BE2C (cell line): Measurements from ENCODE around the gene CHMP6.

Experiments
- DNase-seq: peaks from one replicate; pipeline ENCODE4 v3.0.0-alpha.2; 2020
- H3K27me3 ChIP-seq: fragments of 250-450 bp; sonication (Bioruptor Pico); 2 replicates; pipeline ENCODE4 v1.5.1; 2020; ENCODE audit warnings: mild to moderate bottlenecking
- H3K36me3 ChIP-seq: fragments of 250-450 bp; sonication (Bioruptor Pico); 2 replicates; pipeline ENCODE4 v1.5.1; 2020; ENCODE audit warnings: mild to moderate bottlenecking
- H3K4me1 ChIP-seq: fragments of 250-450 bp; sonication (Bioruptor Pico); 2 replicates; pipeline ENCODE4 v1.5.1; 2020
- H3K4me3 ChIP-seq: 2 replicates; pipeline ENCODE4 v1.5.1; 2011; ENCODE audit warnings: low read depth, low read length
- H3K9me3 ChIP-seq: fragments of 250-450 bp; sonication (Bioruptor Pico); 2 replicates; pipeline ENCODE4 v1.5.1; 2020
- TF ChIP-seq, protein P1 (sequence below): IDR thresholded peaks from 2 replicates; pipeline ENCODE4 v1.5.1; 2012; ENCODE audit warnings: mild to moderate bottlenecking, low read depth, low read length

The CHMP6 gene

DNA sequence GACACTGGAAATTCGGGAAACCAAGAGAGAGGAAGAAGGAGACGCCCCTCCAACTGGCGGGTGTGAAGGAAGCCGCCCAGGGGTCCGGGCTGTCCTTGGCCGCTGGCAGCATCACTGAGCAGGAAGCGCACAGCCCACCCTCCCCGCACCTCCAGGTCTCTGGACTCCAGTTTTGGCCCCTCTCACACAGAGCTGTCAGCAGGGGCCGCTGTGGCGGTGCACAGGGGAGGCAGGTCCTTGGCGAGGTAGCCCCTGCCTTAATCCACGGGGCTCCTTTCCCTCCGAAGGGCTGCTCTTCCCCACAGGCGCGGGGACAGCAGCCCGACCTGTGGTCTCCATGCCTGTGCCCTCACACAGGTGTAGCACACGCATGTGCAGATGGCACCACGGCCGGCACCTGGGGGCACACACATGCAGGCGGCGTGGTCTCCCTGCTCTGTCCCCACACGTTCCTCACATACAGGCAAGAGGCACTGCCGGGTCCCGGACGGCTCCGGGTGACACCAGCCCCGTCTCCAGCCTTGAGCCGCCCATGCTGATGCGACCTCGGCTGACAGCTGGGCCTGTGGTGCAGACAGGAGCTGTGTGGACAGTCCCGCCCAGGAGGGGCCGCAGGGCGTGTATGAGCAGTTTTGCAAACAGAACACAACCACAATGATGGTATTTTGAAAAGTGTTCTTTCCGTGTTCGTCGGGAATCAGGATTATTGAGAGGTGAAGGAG, 26.6 kb upstream of the CHMP6 start:
- Histone ChIP-seq H3K27me3 (no peaks in the 10 kb centered on the region), H3K4me1 (peaks cover 45% of the 10 kb centered on the region), H3K4me3 (no peak overlapping the region), H3K9me3 (no peaks in the 10 kb centered on the region), H3K36me3 (peaks cover 9% of the 10 kb centered on the region)
- no peak for DNase-seq
- TF ChIP-seq, protein P1, sequence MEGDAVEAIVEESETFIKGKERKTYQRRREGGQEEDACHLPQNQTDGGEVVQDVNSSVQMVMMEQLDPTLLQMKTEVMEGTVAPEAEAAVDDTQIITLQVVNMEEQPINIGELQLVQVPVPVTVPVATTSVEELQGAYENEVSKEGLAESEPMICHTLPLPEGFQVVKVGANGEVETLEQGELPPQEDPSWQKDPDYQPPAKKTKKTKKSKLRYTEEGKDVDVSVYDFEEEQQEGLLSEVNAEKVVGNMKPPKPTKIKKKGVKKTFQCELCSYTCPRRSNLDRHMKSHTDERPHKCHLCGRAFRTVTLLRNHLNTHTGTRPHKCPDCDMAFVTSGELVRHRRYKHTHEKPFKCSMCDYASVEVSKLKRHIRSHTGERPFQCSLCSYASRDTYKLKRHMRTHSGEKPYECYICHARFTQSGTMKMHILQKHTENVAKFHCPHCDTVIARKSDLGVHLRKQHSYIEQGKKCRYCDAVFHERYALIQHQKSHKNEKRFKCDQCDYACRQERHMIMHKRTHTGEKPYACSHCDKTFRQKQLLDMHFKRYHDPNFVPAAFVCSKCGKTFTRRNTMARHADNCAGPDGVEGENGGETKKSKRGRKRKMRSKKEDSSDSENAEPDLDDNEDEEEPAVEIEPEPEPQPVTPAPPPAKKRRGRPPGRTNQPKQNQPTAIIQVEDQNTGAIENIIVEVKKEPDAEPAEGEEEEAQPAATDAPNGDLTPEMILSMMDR = no peak

DNA sequence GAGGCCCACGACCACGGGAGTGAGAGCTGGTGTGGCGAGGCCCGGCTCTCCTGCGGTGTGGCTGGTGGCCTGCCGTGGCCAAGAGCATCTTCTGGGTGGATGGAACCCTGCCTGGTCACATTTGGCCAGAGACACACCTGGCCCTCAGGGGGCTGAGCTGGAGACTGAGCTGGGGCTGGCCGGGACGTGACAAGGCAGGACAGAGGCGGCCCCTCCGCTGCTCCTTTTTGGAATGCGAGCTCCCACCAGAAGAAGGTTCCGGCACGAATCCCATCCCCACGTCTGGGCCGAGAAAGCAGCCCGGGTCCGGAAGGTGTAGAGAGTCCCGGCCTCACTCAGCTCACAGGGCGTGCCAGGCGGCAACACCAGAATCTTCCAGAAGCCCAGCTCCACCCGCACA, 26.0 kb upstream of the CHMP6 start:
- no peaks in the 10 kb centered on the region for H3K9me3 ChIP-seq
- peaks cover 6% of the 10 kb centered on the region for H3K36me3 ChIP-seq
- H3K4me3 ChIP-seq = no peak overlapping the region
- no peaks in the 10 kb centered on the region for H3K27me3 ChIP-seq
- H3K4me1 ChIP-seq = peaks cover 45% of the 10 kb centered on the region
- TF ChIP-seq, protein P1 = no peak
- DNase-seq = no peak

GRCh38 chr17:80967404-80967872, 24.2 kb upstream of the CHMP6 start:
- H3K4me1 ChIP-seq = peaks cover 30% of the 10 kb centered on the region

GRCh38 chr17:80968602-80969029, 23.0 kb upstream of the CHMP6 start:
- no peak overlapping the region for H3K4me3 ChIP-seq
- peaks cover 27% of the 10 kb centered on the region for H3K4me1 ChIP-seq
- H3K9me3 ChIP-seq = no peaks in the 10 kb centered on the region
- no peaks in the 10 kb centered on the region for H3K27me3 ChIP-seq
- DNase-seq = peak; percentile 20
- peaks cover 3% of the 10 kb centered on the region; the same call in 1 of the 2 replicates for H3K36me3 ChIP-seq
- TF ChIP-seq, protein P1 = no peak

More at GRCh38 chr17:80967404-80967872, 24.2 kb upstream of the CHMP6 start:
- Histone ChIP-seq H3K36me3 (peaks cover 3% of the 10 kb centered on the region; the same call in 1 of the 2 replicates), H3K4me3 (no peak overlapping the region), H3K9me3 (no peaks in the 10 kb centered on the region), H3K27me3 (no peaks in the 10 kb centered on the region)
- no peak for DNase-seq
- TF ChIP-seq, protein P1 = no peak

GRCh38 chr17:80969030-80969673, 22.5 kb upstream of the CHMP6 start:
- peaks cover 27% of the 10 kb centered on the region for H3K4me1 ChIP-seq
- H3K4me3 ChIP-seq = no peak overlapping the region
- no peaks in the 10 kb centered on the region for H3K9me3 ChIP-seq
- peaks cover 3% of the 10 kb centered on the region; the same call in 1 of the 2 replicates for H3K36me3 ChIP-seq
- no peaks in the 10 kb centered on the region for H3K27me3 ChIP-seq
- TF ChIP-seq, protein P1 = no peak
- DNase-seq = peak; percentile 63

- H3K27me3 ChIP-seq = no peaks in the 10 kb centered on the region
- TF ChIP-seq, protein P1 = no peak
- H3K36me3 ChIP-seq = peaks cover 3% of the 10 kb centered on the region; the same call in 1 of the 2 replicates
- no peak overlapping the region for H3K4me3 ChIP-seq
- no peaks in the 10 kb centered on the region for H3K9me3 ChIP-seq
- DNase-seq = no peak
- H3K4me1 ChIP-seq = peaks cover 27% of the 10 kb centered on the region
These were observed 22.0 kb upstream of the CHMP6 start for GRCh38 chr17:80969674-80970043.
